Trophoblast cell (in vitro differentiated cells and primary cell): Measurements from ENCODE around the gene VPS37D.

Experiments
- DNase-seq, 2 donors: peaks; one replicate each; pipeline ENCODE4 v3.0.0-alpha.2; 2016
- H2AFZ ChIP-seq: 2 replicates; pipeline ENCODE4 v1.6.1; 2013; ENCODE audit warnings: low read length, moderate library complexity, mild to moderate bottlenecking; ENCODE audit not compliant: insufficient read depth, poor library complexity
- H2AK5ac ChIP-seq: 2 replicates; pipeline ENCODE4 v1.6.1; 2013; ENCODE audit warnings: mild to moderate bottlenecking, low read length
- H2BK120ac ChIP-seq: 2 replicates; pipeline ENCODE4 v1.6.1; 2013; ENCODE audit warnings: low read length, mild to moderate bottlenecking, moderate library complexity; ENCODE audit not compliant: insufficient read depth, poor library complexity
- H2BK12ac ChIP-seq: 2 replicates; pipeline ENCODE4 v1.6.1; 2013; ENCODE audit warnings: mild to moderate bottlenecking, low read length, moderate library complexity
- H2BK5ac ChIP-seq: 2 replicates; pipeline ENCODE4 v1.6.1; 2013; ENCODE audit warnings: low read length, low read depth, moderate library complexity, mild to moderate bottlenecking; ENCODE audit not compliant: poor library complexity
- H3K14ac ChIP-seq: 2 replicates; pipeline ENCODE4 v1.6.1; 2013; ENCODE audit warnings: mild to moderate bottlenecking, low read length
- H3K18ac ChIP-seq: 2 replicates; pipeline ENCODE4 v1.6.1; 2013; ENCODE audit warnings: mild to moderate bottlenecking, low read length
- H3K23ac ChIP-seq: 2 replicates; pipeline ENCODE4 v1.6.1; 2013; ENCODE audit warnings: low read length
- H3K27ac ChIP-seq: 2 replicates; pipeline ENCODE4 v1.5.1; 2013; ENCODE audit warnings: low read depth, mild to moderate bottlenecking, inconsistent platforms, low read length, moderate library complexity
- H3K27me3 ChIP-seq: 2 replicates; pipeline ENCODE4 v1.6.1; 2013; ENCODE audit warnings: inconsistent platforms, mild to moderate bottlenecking, low read length, moderate library complexity; ENCODE audit not compliant: insufficient read depth
- H3K36me3 ChIP-seq, 2 experiments: 1 replicate in 1 of 2; 2 replicates in 1 of 2; pipeline ENCODE4 v1.6.1; 2013; ENCODE audit warnings: low read length in 2 of 2, mild to moderate bottlenecking in 2 of 2, moderate library complexity in 1 of 2; ENCODE audit not compliant: insufficient read depth in 2 of 2, control insufficient read depth in 1 of 2
- H3K4ac ChIP-seq: 2 replicates; pipeline ENCODE4 v1.6.1; 2013; ENCODE audit warnings: low read depth, mild to moderate bottlenecking, low read length, moderate library complexity
- H3K4me1 ChIP-seq, 2 experiments: 1 replicate in 1 of 2; 2 replicates in 1 of 2; pipeline ENCODE4 v1.6.1; 2013; ENCODE audit warnings: low read length in 2 of 2, mild to moderate bottlenecking in 2 of 2, moderate library complexity in 1 of 2; ENCODE audit not compliant: insufficient read depth in 2 of 2, control insufficient read depth in 1 of 2
- H3K4me2 ChIP-seq: 2 replicates; pipeline ENCODE4 v1.6.1; 2013; ENCODE audit warnings: inconsistent platforms, mild to moderate bottlenecking, low read length, moderate library complexity
- H3K4me3 ChIP-seq: 2 replicates; pipeline ENCODE4 v1.5.1; 2013; ENCODE audit warnings: mild to moderate bottlenecking, low read depth, low read length, inconsistent platforms
- H3K79me1 ChIP-seq: one replicate; pipeline ENCODE4 v1.6.1; 2013; ENCODE audit warnings: low read length
- H3K79me2 ChIP-seq: 2 replicates; pipeline ENCODE4 v1.6.1; 2013; ENCODE audit warnings: low read length, mild to moderate bottlenecking; ENCODE audit not compliant: control insufficient read depth, insufficient read depth, poor library complexity
- H3K9ac ChIP-seq: 2 replicates; pipeline ENCODE4 v1.6.1; 2013; ENCODE audit warnings: mild to moderate bottlenecking, low read length
- H3K9me3 ChIP-seq: 2 replicates; pipeline ENCODE4 v1.6.1; 2013; ENCODE audit warnings: low read depth, mild to moderate bottlenecking, control low read depth, inconsistent platforms, low read length; ENCODE audit not compliant: insufficient read depth
- H4K12ac ChIP-seq: 2 replicates; pipeline ENCODE4 v1.6.1; 2013; ENCODE audit warnings: low read depth, mild to moderate bottlenecking, low read length, moderate library complexity
- H4K8ac ChIP-seq: 2 replicates; pipeline ENCODE4 v1.6.1; 2013; ENCODE audit warnings: low read depth, mild to moderate bottlenecking, low read length, moderate library complexity
- H4K91ac ChIP-seq: one replicate; pipeline ENCODE4 v1.6.1; 2013; ENCODE audit warnings: low read depth, mild to moderate bottlenecking, low read length, moderate library complexity
- WGBS: extraction: QIAGEN DNeasy Blood & Tissue Kit; methylation state at CpG from one replicate; pipeline ENCODE4 v1.1.7; 2013; ENCODE audit warnings: missing lambda C conversion rate; ENCODE audit not compliant: insufficient read length, insufficient coverage; ENCODE audit errors: extremely low coverage; 5-methylcytosine and 5-hydroxymethylcytosine counted together

The VPS37D gene

DNA sequence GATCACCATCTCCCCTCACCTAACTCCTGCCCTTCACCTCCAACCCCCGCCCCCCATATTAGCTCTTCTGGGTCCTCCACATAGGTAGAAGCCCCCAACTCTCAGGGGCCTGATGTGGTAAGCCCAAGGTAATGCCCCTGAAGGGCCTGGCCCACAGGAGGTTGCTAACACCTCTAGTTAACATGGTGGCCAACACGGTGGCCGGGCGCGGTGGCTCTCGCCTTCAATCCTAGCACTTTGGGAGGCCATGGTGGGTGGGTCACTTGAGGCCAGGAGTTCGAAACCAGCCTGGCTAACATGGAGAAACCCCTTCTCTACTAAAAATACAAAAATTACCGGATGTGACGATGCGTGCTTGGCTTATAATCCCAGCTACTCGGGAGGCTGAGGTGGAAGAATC, 42.4 kb upstream of the VPS37D start:
- Histone ChIP-seq H3K18ac (no peak overlapping the region), H3K23ac (no peak overlapping the region), H4K8ac (no peak overlapping the region), H4K12ac (no peak overlapping the region), H3K4me3 (no peak overlapping the region), H2BK120ac (no peak overlapping the region), H3K27ac (no peak overlapping the region), H2BK5ac (no peak overlapping the region), H3K27me3 (peaks cover 19% of the 10 kb centered on the region), H3K4me2 (no peak overlapping the region), H4K91ac (no peak overlapping the region), H2AK5ac (no peak overlapping the region), H2AFZ (no peak overlapping the region), H3K4me1 (peaks cover 0 to 14% of the 10 kb centered on the region in 2 experiments), H2BK12ac (no peak overlapping the region), H3K36me3 (no peaks in the 10 kb centered on the region), H3K14ac (no peak overlapping the region), H3K9me3 (no peaks in the 10 kb centered on the region), H3K9ac (no peak overlapping the region), H3K79me2 (no peaks in the 10 kb centered on the region), H3K4ac (no peak overlapping the region), H3K79me1 (no peaks in the 10 kb centered on the region)
- WGBS = no CpG with 5 or more reads among the region's 11 CpGs
- no peak for DNase-seq

DNA sequence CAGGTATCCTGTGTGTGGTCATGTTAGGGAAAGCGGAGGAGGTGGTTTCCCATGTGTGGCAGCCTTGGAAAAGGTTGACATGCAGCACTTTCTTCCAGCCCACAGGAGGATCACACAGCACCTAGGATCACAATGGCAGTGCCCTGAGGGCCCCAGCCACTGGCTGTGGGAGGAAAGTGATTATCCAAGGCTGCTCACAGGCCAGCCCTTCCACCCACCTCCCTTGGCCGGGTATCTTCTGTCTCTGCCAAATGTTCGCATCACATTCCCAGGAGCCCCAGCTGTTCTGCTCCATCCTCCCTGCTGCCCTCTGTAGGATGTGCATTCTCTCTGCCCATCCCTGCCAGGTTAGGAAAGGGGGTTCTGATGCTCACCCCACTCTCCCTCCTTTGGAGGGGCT, 40.8 kb upstream of the VPS37D start:
- no peak overlapping the region for H2BK12ac ChIP-seq
- no peak overlapping the region for H2AK5ac ChIP-seq
- peaks cover 0 to 14% of the 10 kb centered on the region in 2 experiments for H3K4me1 ChIP-seq
- peaks cover 19% of the 10 kb centered on the region for H3K27me3 ChIP-seq
- WGBS = no CpG with 5 or more reads among the region's 3 CpGs
- no peaks in the 10 kb centered on the region for H3K36me3 ChIP-seq
- H2BK5ac ChIP-seq = no peak overlapping the region
- H3K4ac ChIP-seq = no peak overlapping the region
- H3K23ac ChIP-seq = no peak overlapping the region
- H3K4me2 ChIP-seq = no peak overlapping the region
- no peak overlapping the region for H2BK120ac ChIP-seq
- no peak overlapping the region for H3K18ac ChIP-seq
- no peak overlapping the region for H4K91ac ChIP-seq
- H3K9ac ChIP-seq = no peak overlapping the region
- no peaks in the 10 kb centered on the region for H3K79me1 ChIP-seq
- no peak overlapping the region for H3K4me3 ChIP-seq
- no peak overlapping the region for H3K27ac ChIP-seq
- H3K14ac ChIP-seq = no peak overlapping the region
- no peak for DNase-seq
- H4K12ac ChIP-seq = no peak overlapping the region
- no peaks in the 10 kb centered on the region for H3K79me2 ChIP-seq
- H4K8ac ChIP-seq = no peak overlapping the region
- H3K9me3 ChIP-seq = no peaks in the 10 kb centered on the region
- H2AFZ ChIP-seq = no peak overlapping the region

- DNase-seq = no peak
- H3K79me1 ChIP-seq = no peaks in the 10 kb centered on the region
- H3K27ac ChIP-seq = no peak overlapping the region
- H3K79me2 ChIP-seq = no peaks in the 10 kb centered on the region
- no peak overlapping the region for H3K18ac ChIP-seq
- no peak overlapping the region for H4K8ac ChIP-seq
- H3K14ac ChIP-seq = no peak overlapping the region
- no peak overlapping the region for H2AK5ac ChIP-seq
- H4K91ac ChIP-seq = no peak overlapping the region
- no peaks in the 10 kb centered on the region for H3K36me3 ChIP-seq
- no peak overlapping the region for H3K9ac ChIP-seq
- H2AFZ ChIP-seq = no peak overlapping the region
- no peak overlapping the region for H2BK120ac ChIP-seq
- H3K4me2 ChIP-seq = no peak overlapping the region
- H3K4me1 ChIP-seq = peaks cover 0 to 8% of the 10 kb centered on the region in 2 experiments
- no peak overlapping the region for H3K4ac ChIP-seq
- H3K27me3 ChIP-seq = peaks cover 8% of the 10 kb centered on the region
- no peak overlapping the region for H2BK5ac ChIP-seq
- no peaks in the 10 kb centered on the region for H3K9me3 ChIP-seq
- H4K12ac ChIP-seq = no peak overlapping the region
- H2BK12ac ChIP-seq = no peak overlapping the region
- WGBS = no CpG with 5 or more reads among the region's 4 CpGs
- no peak overlapping the region for H3K4me3 ChIP-seq
- H3K23ac ChIP-seq = no peak overlapping the region
These were observed 39.1 kb upstream of the VPS37D start for GRCh38 chr7:73628504-73628903.

DNA sequence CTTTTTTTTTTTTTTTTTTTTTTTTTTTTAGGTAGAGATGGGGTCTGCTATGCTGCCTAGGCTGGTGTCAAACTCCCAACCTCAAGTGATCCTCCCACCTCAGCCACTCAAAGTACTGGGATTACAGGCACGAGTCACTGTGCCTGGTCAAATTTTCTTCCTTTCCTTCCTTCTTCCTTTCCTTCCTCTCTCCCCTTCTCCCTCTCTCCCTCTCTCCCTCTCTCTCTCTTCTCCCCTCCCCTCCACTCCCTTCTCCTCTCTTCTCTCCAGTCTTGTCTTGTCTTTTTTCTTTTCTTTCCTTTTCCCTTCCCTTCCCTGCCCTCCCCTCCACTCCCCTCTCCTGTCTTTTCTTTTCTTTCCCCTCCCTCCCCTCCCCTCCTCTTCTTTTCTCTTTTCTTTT, 36.1 kb upstream of the VPS37D start:
- H3K4me1 ChIP-seq = no peaks in the 10 kb centered on the region
- no peak overlapping the region for H3K4me2 ChIP-seq
- no peaks in the 10 kb centered on the region for H3K9me3 ChIP-seq
- WGBS = no CpG with 5 or more reads among the region's 1 CpG
- no peak overlapping the region for H2BK12ac ChIP-seq
- H3K4me3 ChIP-seq = no peak overlapping the region
- H4K91ac ChIP-seq = no peak overlapping the region
- no peak overlapping the region for H2AFZ ChIP-seq
- H3K27me3 ChIP-seq = no peaks in the 10 kb centered on the region
- DNase-seq = no peak
- H4K8ac ChIP-seq = no peak overlapping the region
- H2BK5ac ChIP-seq = no peak overlapping the region
- no peak overlapping the region for H3K23ac ChIP-seq
- H3K27ac ChIP-seq = no peak overlapping the region
- H2AK5ac ChIP-seq = no peak overlapping the region
- no peaks in the 10 kb centered on the region for H3K79me2 ChIP-seq
- no peak overlapping the region for H3K4ac ChIP-seq
- no peak overlapping the region for H4K12ac ChIP-seq
- H3K9ac ChIP-seq = no peak overlapping the region
- H3K79me1 ChIP-seq = no peaks in the 10 kb centered on the region
- H3K18ac ChIP-seq = no peak overlapping the region
- no peaks in the 10 kb centered on the region for H3K36me3 ChIP-seq
- no peak overlapping the region for H2BK120ac ChIP-seq
- no peak overlapping the region for H3K14ac ChIP-seq
